ENCODE data around the gene METTL15.

DNA sequence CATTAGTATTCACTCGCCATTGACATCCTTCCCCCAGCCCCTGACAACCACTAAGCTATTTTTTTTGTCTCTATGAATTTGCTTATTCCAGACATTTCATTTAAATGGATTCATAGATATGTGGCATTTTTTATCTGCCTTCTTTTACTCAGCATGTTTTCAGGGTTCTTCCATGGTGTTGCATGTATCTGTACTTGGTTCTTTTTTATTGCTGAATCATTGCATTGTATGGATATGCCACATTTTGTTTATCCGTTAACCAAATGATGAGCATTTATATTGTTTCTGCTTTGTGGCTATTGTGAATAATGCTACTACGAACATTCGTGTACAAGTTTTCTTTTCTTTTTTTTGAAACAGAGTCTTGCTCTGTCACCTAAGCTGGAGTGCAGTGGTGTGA lies 5.9 kb downstream of the METTL15 start:
- TF ChIP-seq CTCF (IDR thresholded peaks at IDR 0.05) (no peak), POLR2A (IDR thresholded peaks at IDR 0.05) (no peak)
